B cell (primary cell): Measurements from ENCODE around the gene RAI14. TPM values are rescaled to one million over a fixed set of nuclear protein-coding genes. Genes with fewer than 3 reads are reported as not detected.
"Not testable (repeated sequence)": the region's sequence is repeated elsewhere in the genome, so short reads cannot be mapped to it uniquely, and the experiment has no call there.

ENCODE experiments used
- ATAC-seq: fragments of 200-7000 bp; cut with Tn5 transposase; one replicate; pipeline ENCODE4 v1.10.0; 2021; ENCODE audit warnings: low read depth, mild to moderate bottlenecking, moderate number of reproducible peaks, moderate library complexity
- CTCF ChIA-PET: fragments of 350-600 bp; sonication (Branson Sonifier 250); formaldehyde crosslinking; loops from one replicate; lab custom pipeline; 2021; ENCODE audit warnings: antibody characterized with exemption, inconsistent platforms; lab: Charles Lee
- POLR2A ChIA-PET: fragments of 350-600 bp; sonication (Branson Sonifier 250); formaldehyde crosslinking; loops from one replicate; lab custom pipeline; 2021; ENCODE audit warnings: antibody characterized with exemption; lab: Charles Lee
- DNase-seq: peaks from one replicate; pipeline ENCODE4 v3.0.0; 2013
- H2AFZ ChIP-seq: 2 replicates; pipeline ENCODE4 v1.6.1; 2012; ENCODE audit warnings: mild to moderate bottlenecking, low read depth, low read length; ENCODE audit not compliant: insufficient read depth, poor library complexity, severe bottlenecking
- H3K27ac ChIP-seq, 2 donors: 1 replicate in 1 of 2; 2 replicates in 1 of 2; pipeline ENCODE4 v1.5.1; 2012 to 2013; ENCODE audit warnings: low read length in 2 of 2, mild to moderate bottlenecking in 2 of 2, moderate library complexity in 1 of 2
- H3K27me3 ChIP-seq, 4 experiments: fragments of 200-600 bp in 1 of 4; sonication (generic) in 1 of 4; replicated peaks in 1 of 4; 1 replicate in 2 of 4; 2 replicates in 2 of 4; pipeline versions ENCODE4 v1.6.1 to v1.7.0; 2013 to 2016; ENCODE audit warnings: low read length in 3 of 4, mild to moderate bottlenecking in 2 of 4, mixed read lengths in 1 of 4, moderate library complexity in 1 of 4; ENCODE audit not compliant: insufficient read depth in 4 of 4, control insufficient read depth in 3 of 4; ENCODE audit errors: control extremely low read depth in 1 of 4
- H3K36me3 ChIP-seq, 2 experiments: replicated peaks in 1 of 2; 1 replicate in 1 of 2; 2 replicates in 1 of 2; pipeline versions ENCODE4 v1.6.1 to v1.7.1; 2013; ENCODE audit warnings: low read length in 1 of 2; ENCODE audit not compliant: insufficient read depth in 2 of 2, control insufficient read depth in 1 of 2; ENCODE audit errors: control extremely low read depth in 1 of 2, extremely low read depth in 1 of 2
- H3K4me1 ChIP-seq, 2 donors: fragments of 200-600 bp in 1 of 2; sonication (generic) in 1 of 2; 1 replicate in 1 of 2; 2 replicates in 1 of 2; pipeline versions ENCODE4 v1.5.1 to v1.6.1; 2013 to 2017; ENCODE audit warnings: low read length in 2 of 2; ENCODE audit not compliant: control insufficient read depth in 2 of 2, insufficient read depth in 2 of 2
- H3K4me2 ChIP-seq: replicated peaks from 2 replicates; pipeline ENCODE3; 2012; ENCODE audit warnings: mild to moderate bottlenecking, low read depth, low read length; ENCODE audit not compliant: poor library complexity, severe bottlenecking
- H3K4me3 ChIP-seq, 5 experiments: fragments of 200-600 bp in 1 of 5; sonication (generic) in 1 of 5; 1 replicate in 3 of 5; 2 replicates in 2 of 5; pipeline versions ENCODE4 v1.5.1 to v1.7.0; 2011 to 2016; ENCODE audit warnings: low read length in 4 of 5, mild to moderate bottlenecking in 4 of 5, low read depth in 2 of 5, control low read depth in 1 of 5, moderate library complexity in 1 of 5; ENCODE audit not compliant: insufficient read depth in 1 of 5; ENCODE audit errors: control extremely low read depth in 1 of 5, extremely low read depth in 1 of 5
- H3K79me2 ChIP-seq: fragments of 200-600 bp; sonication (generic); one replicate; pipeline ENCODE4 v1.6.0; 2016; ENCODE audit warnings: low read length; ENCODE audit not compliant: control insufficient read depth, insufficient read depth
- H3K9ac ChIP-seq: fragments of 200-600 bp; sonication (generic); 2 replicates; pipeline ENCODE4 v1.6.1; 2017; ENCODE audit warnings: mild to moderate bottlenecking, low read length, moderate library complexity
- H3K9me3 ChIP-seq, 3 donors: one replicate each; pipeline versions ENCODE4 v1.6.1 to v1.7.1; 2013; ENCODE audit warnings: low read length in 2 of 3; ENCODE audit not compliant: control insufficient read depth in 2 of 3, insufficient read depth in 1 of 3; ENCODE audit errors: control extremely low read depth in 1 of 3
- H4K20me1 ChIP-seq: 2 replicates; pipeline ENCODE4 v1.6.0; 2012; ENCODE audit warnings: mild to moderate bottlenecking, low read length; ENCODE audit not compliant: insufficient read depth, control insufficient read depth, poor library complexity, severe bottlenecking
- H3K27ac Mint-ChIP-seq: one replicate; pipeline ENCODE4 v1.8.0; 2021; ENCODE audit warnings: mixed read lengths
- H3K27me3 Mint-ChIP-seq: one replicate; pipeline ENCODE4 v1.8.0; 2021; ENCODE audit warnings: mixed read lengths
- H3K4me1 Mint-ChIP-seq: one replicate; pipeline ENCODE4 v1.8.0; 2021; ENCODE audit warnings: mixed read lengths
- H3K4me3 Mint-ChIP-seq: one replicate; pipeline ENCODE4 v1.8.0; 2021; ENCODE audit warnings: mixed read lengths
- H3K9me3 Mint-ChIP-seq: one replicate; pipeline ENCODE4 v1.8.0; 2022; ENCODE audit warnings: mixed read lengths; ENCODE audit not compliant: insufficient read depth
- CTCF ChIP-seq: fragments of 200-600 bp; IDR thresholded peaks from one replicate; pipeline ENCODE4 v1.8.0; 2022; ENCODE audit warnings: antibody characterized with exemption, mild to moderate bottlenecking
- EZH2 ChIP-seq: IDR thresholded peaks from 2 replicates; pipeline ENCODE4 v1.6.1; 2012; ENCODE audit warnings: borderline replicate concordance, low read depth, mild to moderate bottlenecking, moderate library complexity, low read length; ENCODE audit not compliant: insufficient read depth, poor library complexity, severe bottlenecking
- WGBS: methylation state at CpG from one replicate; pipeline ENCODE4 v1.1.5; 2013; ENCODE audit warnings: missing lambda C conversion rate; ENCODE audit not compliant: insufficient coverage; 5-methylcytosine and 5-hydroxymethylcytosine counted together
- intact Hi-C: fragments of 100-400 bp; cut with micrococcal nuclease; formaldehyde crosslinking; loops from one replicate; pipeline ENCODE4 v1.10.0; 2022
- polyA plus RNA-seq: library from polyadenylated mRNA; depleted of rRNA; stranded (reverse); fragments of >200 nt; gene quantifications from 2 replicates; pipeline ENCODE4 v1.2.3, GENCODE V29; 2012
- total RNA-seq, 2 donors: library from RNA; stranded (reverse); fragments of 120-200 nt in 1 of 2; gene quantifications; 1 replicate in 1 of 2; 2 replicates in 1 of 2; pipeline versions ENCODE4 v1.2.3 to v1.2.4, GENCODE V29; 2013 to 2022

The RAI14 gene
- total and polyA plus RNA-seq, 2 donors (not counting 1 experiment from before 2014, with no cell fraction given), result 0.55 to 1.9 TPM

GRCh38 chr5:34775886-34776285, 119.8 kb downstream of the RAI14 start:
- H3K4me3 ChIP-seq, result no peak overlapping the region
- no peak overlapping the region for H3K4me2 ChIP-seq
- no peak overlapping the region for H2AFZ ChIP-seq
- no CpG with 5 or more reads among the region's 1 CpG for WGBS
- no peak for ATAC-seq
- intact Hi-C loops, result no loop called here
- TF ChIP-seq EZH2 (no peak), CTCF (no peak)
- no peaks in the 10 kb centered on the region for H3K4me1 ChIP-seq
- peaks cover 0 to 3% (median 1%) of the 10 kb centered on the region in 3 donors for H3K9me3 ChIP-seq
- peaks cover 32% of the 10 kb centered on the region for H3K27me3 Mint-ChIP-seq
- no peaks in the 10 kb centered on the region for H3K79me2 ChIP-seq
- H4K20me1 ChIP-seq, result no peaks in the 10 kb centered on the region
- peaks cover 7% of the 10 kb centered on the region for H3K4me1 Mint-ChIP-seq
- CTCF ChIA-PET, result no interaction called here
- no peak overlapping the region for H3K9ac ChIP-seq
- DNase-seq, result no peak
- H3K4me3 Mint-ChIP-seq, result no peak overlapping the region
- H3K36me3 ChIP-seq, result no peaks in the 10 kb centered on the region
- no peak overlapping the region for H3K27ac Mint-ChIP-seq
- peaks cover 0 to 3% (median 0%) of the 10 kb centered on the region in 4 experiments for H3K27me3 ChIP-seq
- H3K9me3 Mint-ChIP-seq, result peaks cover 3% of the 10 kb centered on the region
- no peak overlapping the region for H3K27ac ChIP-seq
- POLR2A ChIA-PET, result no interaction called here

- Histone ChIP-seq H3K4me1 (no peaks in the 10 kb centered on the region), H2AFZ (no peak overlapping the region), H3K27ac (no peak overlapping the region), H4K20me1 (no peaks in the 10 kb centered on the region), H3K79me2 (no peaks in the 10 kb centered on the region), H3K36me3 (no peaks in the 10 kb centered on the region), H3K4me3 (no peak overlapping the region), H3K4me2 (no peak overlapping the region), H3K27me3 (no peaks in the 10 kb centered on the region), H3K9me3 (peaks cover 3 to 7% (median 3%) of the 10 kb centered on the region in 3 donors), H3K9ac (no peak overlapping the region)
- intact Hi-C loops, result no loop called here
- H3K4me1 Mint-ChIP-seq, result no peaks in the 10 kb centered on the region
- peaks cover 14% of the 10 kb centered on the region for H3K9me3 Mint-ChIP-seq
- ChIA-PET CTCF (no interaction called here), POLR2A (no interaction called here)
- no peak overlapping the region for H3K4me3 Mint-ChIP-seq
- H3K27ac Mint-ChIP-seq, result no peak overlapping the region
- no peak for DNase-seq
- peaks cover 20% of the 10 kb centered on the region for H3K27me3 Mint-ChIP-seq
- 90% methylated on average over 2 of the region's 8 CpGs for WGBS
- no peak for ATAC-seq
- no peak for TF ChIP-seq EZH2
Measured at GRCh38 chr5:34778091-34778850, 122.1 kb downstream of the RAI14 start.

- H3K36me3 ChIP-seq, H3K4me3 ChIP-seq, H3K27me3 Mint-ChIP-seq, DNase-seq, H3K27me3 ChIP-seq, H3K79me2 ChIP-seq, H3K4me1 ChIP-seq, intact Hi-C loops, H3K4me3 Mint-ChIP-seq, CTCF ChIA-PET, POLR2A ChIA-PET, H3K27ac Mint-ChIP-seq, H4K20me1 ChIP-seq, H3K4me2 ChIP-seq, H3K9me3 ChIP-seq, H3K4me1 Mint-ChIP-seq, H3K9ac ChIP-seq, ATAC-seq, H3K27ac ChIP-seq, H2AFZ ChIP-seq: not testable (repeated sequence)
- WGBS, result no CpG with 5 or more reads among the region's 4 CpGs
- H3K9me3 Mint-ChIP-seq, result peaks cover 11% of the 10 kb centered on the region
Measured at GRCh38 chr5:34783892-34784291, 127.8 kb downstream of the RAI14 start.
